HepG2 (cell line): ENCODE results near the gene SYNGR2. TPM values are rescaled to one million over a fixed set of nuclear protein-coding genes. Genes with fewer than 3 reads are reported as not detected.

ENCODE experiments used
- HMG20B ChIP-seq: conservative IDR thresholded peaks from 2 replicates; pipeline ENCODE4 v1.6.1; 2016; ENCODE audit warnings: missing genetic modification reagents, missing compliant biosample characterization
- HNF4A ChIP-seq: sonication (generic); formaldehyde crosslinking; IDR thresholded peaks from 2 replicates; pipeline ENCODE4 v1.4.0; 2020; ENCODE audit warnings: missing genetic modification reagents
- JUN ChIP-seq: sonication (generic); formaldehyde crosslinking; IDR thresholded peaks from 2 replicates; pipeline ENCODE4 v1.4.0; 2020; ENCODE audit warnings: mild to moderate bottlenecking, missing genetic modification reagents
- KMT2A ChIP-seq: sonication (generic); formaldehyde crosslinking; IDR thresholded peaks from 2 replicates; pipeline ENCODE4 v1.4.0; 2020; ENCODE audit warnings: missing genetic modification reagents
- NRL ChIP-seq: sonication (generic); formaldehyde crosslinking; IDR thresholded peaks from 2 replicates; pipeline ENCODE4 v1.5.0; 2020; ENCODE audit warnings: missing genetic modification reagents, mild to moderate bottlenecking, moderate library complexity, borderline replicate concordance
- PITX1 ChIP-seq: sonication (generic); formaldehyde crosslinking; IDR thresholded peaks from 2 replicates; pipeline ENCODE4 v1.5.1; 2020; ENCODE audit warnings: mild to moderate bottlenecking, missing genetic modification reagents
- SNAI1 ChIP-seq: sonication (generic); formaldehyde crosslinking; IDR thresholded peaks from 2 replicates; pipeline ENCODE4 v1.5.0; 2020; ENCODE audit warnings: mild to moderate bottlenecking, missing genetic modification reagents, borderline replicate concordance
- SP1 ChIP-seq, 2 experiments: fragments of 450-650 bp in 1 of 2; sonication (generic) in 1 of 2; formaldehyde crosslinking in 1 of 2; IDR thresholded peaks; 2 replicates each; pipeline versions ENCODE4 v1.4.0 to v1.6.1; 2016 to 2020; ENCODE audit warnings: missing genetic modification reagents in 1 of 2
- ZBTB40 ChIP-seq, 2 experiments: fragments of 450-650 bp in 1 of 2; sonication (generic) in 1 of 2; formaldehyde crosslinking in 1 of 2; IDR thresholded peaks; 2 replicates each; pipeline versions ENCODE4 v1.6.1 to v1.8.0; 2016 to 2022; ENCODE audit warnings: antibody characterized with exemption in 1 of 2, mild to moderate bottlenecking in 1 of 2, missing genetic modification reagents in 1 of 2
- ZKSCAN5 ChIP-seq: sonication (generic); formaldehyde crosslinking; IDR thresholded peaks from 2 replicates; pipeline ENCODE4 v1.5.1; 2020; ENCODE audit warnings: mild to moderate bottlenecking, missing genetic modification reagents
- ZNF160 ChIP-seq: sonication (generic); formaldehyde crosslinking; IDR thresholded peaks from 2 replicates; pipeline ENCODE4 v1.8.0; 2022; ENCODE audit warnings: mild to moderate bottlenecking, inconsistent platforms, missing genetic modification reagents
- ZNF20 ChIP-seq: sonication (generic); formaldehyde crosslinking; IDR thresholded peaks from 2 replicates; pipeline ENCODE4 v1.4.0; 2020; ENCODE audit warnings: mild to moderate bottlenecking, moderate library complexity, missing genetic modification reagents
- ZNF30 ChIP-seq: sonication (generic); formaldehyde crosslinking; IDR thresholded peaks from 2 replicates; pipeline ENCODE4 v1.5.0; 2020; ENCODE audit warnings: mild to moderate bottlenecking, missing genetic modification reagents
- ZNF451 ChIP-seq: sonication (generic); formaldehyde crosslinking; IDR thresholded peaks from 2 replicates; pipeline ENCODE4 v1.5.0; 2020; ENCODE audit warnings: mild to moderate bottlenecking, missing genetic modification reagents
- ZNF512 ChIP-seq: sonication (generic); formaldehyde crosslinking; IDR thresholded peaks from 2 replicates; pipeline ENCODE4 v1.4.0; 2020; ENCODE audit warnings: mild to moderate bottlenecking, missing genetic modification reagents
- ZNF558 ChIP-seq: sonication (generic); formaldehyde crosslinking; IDR thresholded peaks from 2 replicates; pipeline ENCODE4 v1.9.0; 2022; ENCODE audit warnings: mild to moderate bottlenecking, missing genetic modification reagents, borderline replicate concordance
- ZNF562 ChIP-seq: sonication (generic); formaldehyde crosslinking; IDR thresholded peaks from 2 replicates; pipeline ENCODE4 v1.8.0; 2022; ENCODE audit warnings: missing genetic modification reagents, borderline replicate concordance
- polyA plus RNA-seq, 8 experiments: library from polyadenylated mRNA; depleted of rRNA in 3 of 8; stranded (reverse) in 7 of 8; unstranded in 1 of 8; fragments of >200 nt; fragmentation: Illumina TruSeq in 4 of 8; extraction: Trizol in 4 of 8; gene quantifications; 2 replicates each; pipeline versions ENCODE4 v1.2.1 to v1.2.3, GENCODE V29; 2011 to 2016; ENCODE audit warnings: low read depth in 4 of 8, missing spikeins in 1 of 8, mixed read lengths in 1 of 8; ENCODE audit not compliant: insufficient read depth in 1 of 8
- total RNA-seq, 5 experiments: library from RNA; depleted of rRNA; stranded (reverse); fragments of >200 nt; fragmentation: Illumina TruSeq; extraction: Trizol; gene quantifications; 2 replicates each; pipeline ENCODE4 v1.2.3, GENCODE V29; 2016; ENCODE audit warnings: low read depth in 1 of 5

The SYNGR2 gene
- total and polyA plus RNA-seq, 2 of the 13 experiments (the other 11 are each of a cell fraction or from before 2014, with no cell fraction given) = 46.7 to 170 TPM

- TF ChIP-seq ZBTB40 (IDR thresholded peaks at IDR 0.05) = no peak
- 0 out of 2 replicates have a peak, but pooled peaks have one; percentile 51 for TF ChIP-seq ZBTB40 (CRISPR knock-in tag; IDR thresholded peaks at IDR 0.05)
- no peak; the same call in 1 of the 2 replicates for TF ChIP-seq ZKSCAN5 (CRISPR knock-in tag)
- TF ChIP-seq JUN (CRISPR knock-in tag) = no peak
- TF ChIP-seq ZNF30 (CRISPR knock-in tag) = no peak; the same call in 1 of the 2 replicates
- TF ChIP-seq SP1 (IDR thresholded peaks at IDR 0.05) = no peak
- 0 out of 2 replicates have a peak, but pooled peaks have one; percentile 29 for TF ChIP-seq SP1 (CRISPR knock-in tag; IDR thresholded peaks at IDR 0.05)
- TF ChIP-seq ZNF451 = peak; percentile 56; the same call in 1 of the 2 replicates
- peak; percentile 88 for TF ChIP-seq HNF4A (CRISPR knock-in tag)
- peak; percentile 89 for TF ChIP-seq ZNF160
- TF ChIP-seq ZNF20 (CRISPR knock-in tag) = peak; percentile 84; the same call in 1 of the 2 replicates
- peak; percentile 95; the same call in 1 of the 2 replicates for TF ChIP-seq SNAI1 (CRISPR knock-in tag)
- TF ChIP-seq ZNF558 (CRISPR knock-in tag) = 0 out of 2 replicates have a peak, but pooled peaks have one; percentile 51
- no peak for TF ChIP-seq KMT2A
- no peak; the same call in none of the 2 replicates for TF ChIP-seq NRL (CRISPR knock-in tag)
- no peak for TF ChIP-seq ZNF562 (CRISPR knock-in tag)
- no peak for TF ChIP-seq ZNF512
- no peak for TF ChIP-seq HMG20B (CRISPR knock-in tag)
- TF ChIP-seq PITX1 (CRISPR knock-in tag) = peak; percentile 37; the same call in 1 of the 2 replicates
These were observed 23.4 kb upstream of the SYNGR2 start (continued) for GRCh38 chr17:78144736-78145641.
